ENCODE measurements around the gene SPDL1. TPM values are rescaled to one million over a fixed set of nuclear protein-coding genes. Genes with fewer than 3 reads are reported as not detected.

SPDL1 gene
- total RNA-seq, 1 experiment from 2014 or later = 39.2 TPM

GRCh38 chr5:169599451-169599850 is 15.9 kb downstream of the SPDL1 start:
- H2AFZ ChIP-seq = no peak overlapping the region
- no peak overlapping the region for H3K27ac ChIP-seq
- no TSS peak for BruUV-seq (replicated peaks)
- H3K9me3 ChIP-seq (ENCODE audit: insufficient read depth, low read depth) = no peaks in the 10 kb centered on the region
- no peaks in the 10 kb centered on the region for H3F3A ChIP-seq (ENCODE audit: insufficient read depth, low read depth)
- POLR2A ChIA-PET (ENCODE audit: unreplicated experiment) = no interaction called here
- H3K4me2 ChIP-seq = no peak overlapping the region
- H3K9me2 ChIP-seq (ENCODE audit: insufficient read depth) = no peaks in the 10 kb centered on the region
- H3K4me3 ChIP-seq = no peak overlapping the region
- TF ChIP-seq, protein P1, sequence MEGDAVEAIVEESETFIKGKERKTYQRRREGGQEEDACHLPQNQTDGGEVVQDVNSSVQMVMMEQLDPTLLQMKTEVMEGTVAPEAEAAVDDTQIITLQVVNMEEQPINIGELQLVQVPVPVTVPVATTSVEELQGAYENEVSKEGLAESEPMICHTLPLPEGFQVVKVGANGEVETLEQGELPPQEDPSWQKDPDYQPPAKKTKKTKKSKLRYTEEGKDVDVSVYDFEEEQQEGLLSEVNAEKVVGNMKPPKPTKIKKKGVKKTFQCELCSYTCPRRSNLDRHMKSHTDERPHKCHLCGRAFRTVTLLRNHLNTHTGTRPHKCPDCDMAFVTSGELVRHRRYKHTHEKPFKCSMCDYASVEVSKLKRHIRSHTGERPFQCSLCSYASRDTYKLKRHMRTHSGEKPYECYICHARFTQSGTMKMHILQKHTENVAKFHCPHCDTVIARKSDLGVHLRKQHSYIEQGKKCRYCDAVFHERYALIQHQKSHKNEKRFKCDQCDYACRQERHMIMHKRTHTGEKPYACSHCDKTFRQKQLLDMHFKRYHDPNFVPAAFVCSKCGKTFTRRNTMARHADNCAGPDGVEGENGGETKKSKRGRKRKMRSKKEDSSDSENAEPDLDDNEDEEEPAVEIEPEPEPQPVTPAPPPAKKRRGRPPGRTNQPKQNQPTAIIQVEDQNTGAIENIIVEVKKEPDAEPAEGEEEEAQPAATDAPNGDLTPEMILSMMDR (conservative IDR thresholded peaks at IDR 0.05) = no peak
- TF ChIP-seq EZH2 (IDR thresholded peaks at IDR 0.05; ENCODE audit: low read depth) = no peak
- no peaks in the 10 kb centered on the region for H3K79me2 ChIP-seq (ENCODE audit: low read depth)
- DNase-seq = no peak
- no peaks in the 10 kb centered on the region for H4K20me1 ChIP-seq (ENCODE audit: insufficient read depth)
- H3K36me3 ChIP-seq (ENCODE audit: low read depth) = peaks cover 81% of the 10 kb centered on the region
- no peaks in the 10 kb centered on the region for H3K27me3 ChIP-seq (ENCODE audit: insufficient read depth, low read depth)
- intact Hi-C loops (cut with micrococcal nuclease; ENCODE audit: unreplicated experiment) = no loop called here
- CTCF ChIA-PET = no interaction called here
- no peaks in the 10 kb centered on the region for H3K4me1 ChIP-seq (replicated peaks; ENCODE audit: insufficient read depth)

- Histone ChIP-seq H3K4me3 (no peak overlapping the region), H3K36me3 (ENCODE audit: low read depth) (peaks cover 54% of the 10 kb centered on the region), H3K9me2 (ENCODE audit: insufficient read depth) (no peaks in the 10 kb centered on the region), H2AFZ (no peak overlapping the region), H3K79me2 (ENCODE audit: low read depth) (no peaks in the 10 kb centered on the region), H3K9me3 (ENCODE audit: insufficient read depth, low read depth) (no peaks in the 10 kb centered on the region), H3K4me2 (no peak overlapping the region), H4K20me1 (ENCODE audit: insufficient read depth) (no peaks in the 10 kb centered on the region), H3F3A (ENCODE audit: insufficient read depth, low read depth) (peaks cover 4% of the 10 kb centered on the region; the same call in 1 of the 2 replicates), H3K4me1 (replicated peaks; ENCODE audit: insufficient read depth) (no peaks in the 10 kb centered on the region), H3K27ac (no peak overlapping the region), H3K27me3 (ENCODE audit: insufficient read depth, low read depth) (no peaks in the 10 kb centered on the region)
- no TSS peak for BruUV-seq (replicated peaks)
- TF ChIP-seq EZH2 (IDR thresholded peaks at IDR 0.05; ENCODE audit: low read depth) = no peak
- TF ChIP-seq, protein P1 (conservative IDR thresholded peaks at IDR 0.05) = no peak
- CTCF ChIA-PET = no interaction called here
- POLR2A ChIA-PET (ENCODE audit: unreplicated experiment) = no interaction called here
- no peak for DNase-seq
- intact Hi-C loops (cut with micrococcal nuclease; ENCODE audit: unreplicated experiment) = no loop called here
These were observed 19.0 kb downstream of the SPDL1 start for GRCh38 chr5:169602535-169602934.

DNA sequence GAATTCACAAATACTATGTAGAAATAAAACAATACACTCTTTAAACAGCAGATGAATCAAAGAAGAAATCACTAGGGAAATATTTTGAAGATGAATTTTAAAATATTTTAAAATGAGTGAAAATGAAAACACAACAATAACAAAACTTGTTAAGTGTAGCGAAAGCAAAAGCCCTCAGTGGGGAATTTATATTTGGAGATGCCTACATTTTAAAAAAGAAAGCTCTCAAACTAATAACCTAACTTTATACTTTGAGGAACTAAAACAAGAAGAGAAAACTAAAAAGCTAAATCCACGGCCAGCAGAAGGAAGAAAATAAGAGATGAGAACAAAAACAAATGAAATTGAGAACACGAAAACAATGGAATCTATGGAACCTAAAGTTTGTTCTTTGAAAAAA is 22.7 kb downstream of the SPDL1 start:
- DNase-seq = no peak
- H4K20me1 ChIP-seq (ENCODE audit: insufficient read depth) = no peaks in the 10 kb centered on the region
- H3K9me3 ChIP-seq (ENCODE audit: insufficient read depth, low read depth) = peaks cover 5% of the 10 kb centered on the region
- H2AFZ ChIP-seq = no peak overlapping the region
- H3K4me1 ChIP-seq (replicated peaks; ENCODE audit: insufficient read depth) = no peaks in the 10 kb centered on the region
- no peaks in the 10 kb centered on the region for H3K9me2 ChIP-seq (ENCODE audit: insufficient read depth)
- H3K27ac ChIP-seq = no peak overlapping the region
- peaks cover 28% of the 10 kb centered on the region; the same call in 1 of the 2 replicates for H3K36me3 ChIP-seq (ENCODE audit: low read depth)
- peaks cover 4% of the 10 kb centered on the region; the same call in 1 of the 2 replicates for H3F3A ChIP-seq (ENCODE audit: insufficient read depth, low read depth)
- no peaks in the 10 kb centered on the region for H3K27me3 ChIP-seq (ENCODE audit: insufficient read depth, low read depth)
- TF ChIP-seq, protein P1 (conservative IDR thresholded peaks at IDR 0.05) = no peak
- TF ChIP-seq EZH2 (IDR thresholded peaks at IDR 0.05; ENCODE audit: low read depth) = no peak
- no TSS peak for BruUV-seq (replicated peaks)
- H3K4me2 ChIP-seq = no peak overlapping the region
- CTCF ChIA-PET = no interaction called here
- POLR2A ChIA-PET (ENCODE audit: unreplicated experiment) = no interaction called here
- no peaks in the 10 kb centered on the region for H3K79me2 ChIP-seq (ENCODE audit: low read depth)
- H3K4me3 ChIP-seq = no peak overlapping the region
- intact Hi-C loops (cut with micrococcal nuclease; ENCODE audit: unreplicated experiment) = no loop called here

Measured in PC-9 (cell line).